ENCODE data around the gene THRB.
A peak's percentile ranks its signal among the peaks of the same experiment; 100 is the strongest.

Gene THRB

GRCh38 chr3:24162929-24163328, 331.7 kb downstream of the THRB start:
- Mint-ChIP-seq H3K27me3 (ENCODE audit: low read depth, poor library complexity) (peaks cover 18% of the 10 kb centered on the region), H3K4me1 (no peaks in the 10 kb centered on the region), H3K4me3 (no peak overlapping the region), H3K36me3 (ENCODE audit: low read depth) (no peaks in the 10 kb centered on the region), H3K27ac (no peak overlapping the region), H3K9me3 (no peaks in the 10 kb centered on the region)
- no peak for DNase-seq
- TF ChIP-seq CTCF (IDR thresholded peaks at IDR 0.05), result no peak

GRCh38 chr3:24161841-24162240, 332.8 kb downstream of the THRB start:
- Mint-ChIP-seq H3K27me3 (ENCODE audit: low read depth, poor library complexity) (peaks cover 22% of the 10 kb centered on the region), H3K4me3 (no peak overlapping the region), H3K27ac (no peak overlapping the region), H3K4me1 (no peaks in the 10 kb centered on the region), H3K36me3 (ENCODE audit: low read depth) (no peaks in the 10 kb centered on the region), H3K9me3 (no peaks in the 10 kb centered on the region)
- TF ChIP-seq CTCF (IDR thresholded peaks at IDR 0.05), result no peak
- DNase-seq, result no peak

GRCh38 chr3:24160424-24161095, 334.1 kb downstream of the THRB start:
- H3K36me3 Mint-ChIP-seq (ENCODE audit: low read depth), result no peaks in the 10 kb centered on the region

GRCh38 chr3:24158761-24159454, 335.7 kb downstream of the THRB start:
- no peak overlapping the region for H3K4me3 Mint-ChIP-seq
- no peak overlapping the region for H3K27ac Mint-ChIP-seq
- no peak for DNase-seq
- H3K4me1 Mint-ChIP-seq, result no peaks in the 10 kb centered on the region
- no peak for TF ChIP-seq CTCF (IDR thresholded peaks at IDR 0.05)
- H3K9me3 Mint-ChIP-seq, result no peaks in the 10 kb centered on the region
- H3K36me3 Mint-ChIP-seq (ENCODE audit: low read depth), result no peaks in the 10 kb centered on the region
- peaks cover 21% of the 10 kb centered on the region for H3K27me3 Mint-ChIP-seq (ENCODE audit: low read depth, poor library complexity)

More at GRCh38 chr3:24160424-24161095, 334.1 kb downstream of the THRB start:
- Mint-ChIP-seq H3K4me1 (no peaks in the 10 kb centered on the region), H3K9me3 (no peaks in the 10 kb centered on the region), H3K27ac (no peak overlapping the region), H3K27me3 (ENCODE audit: low read depth, poor library complexity) (peaks cover 22% of the 10 kb centered on the region), H3K4me3 (no peak overlapping the region)
- DNase-seq, result peak; percentile 59
- no peak for TF ChIP-seq CTCF (IDR thresholded peaks at IDR 0.05)

- Mint-ChIP-seq H3K27me3 (ENCODE audit: low read depth, poor library complexity) (peaks cover 22% of the 10 kb centered on the region), H3K4me3 (no peak overlapping the region), H3K4me1 (no peaks in the 10 kb centered on the region), H3K9me3 (no peaks in the 10 kb centered on the region), H3K36me3 (ENCODE audit: low read depth) (no peaks in the 10 kb centered on the region), H3K27ac (no peak overlapping the region)
- no peak for DNase-seq
- no peak for TF ChIP-seq CTCF (IDR thresholded peaks at IDR 0.05)
These were observed 337.5 kb downstream of the THRB start for GRCh38 chr3:24157106-24157505.

GRCh38 chr3:24156466-24156865, 338.2 kb downstream of the THRB start:
- H3K4me3 Mint-ChIP-seq, result no peak overlapping the region
- DNase-seq, result no peak
- no peaks in the 10 kb centered on the region for H3K9me3 Mint-ChIP-seq
- no peak overlapping the region for H3K27ac Mint-ChIP-seq
- no peaks in the 10 kb centered on the region for H3K4me1 Mint-ChIP-seq
- no peaks in the 10 kb centered on the region for H3K36me3 Mint-ChIP-seq (ENCODE audit: low read depth)
- peaks cover 18% of the 10 kb centered on the region for H3K27me3 Mint-ChIP-seq (ENCODE audit: low read depth, poor library complexity)
- no peak for TF ChIP-seq CTCF (IDR thresholded peaks at IDR 0.05)
